Posterior vena cava (tissue), 2 donors: Measurements from ENCODE around the gene RTL5. TPM values are rescaled to one million over a fixed set of nuclear protein-coding genes. Genes with fewer than 3 reads are reported as not detected.

Experiments
- DNase-seq: peaks from one replicate; pipeline ENCODE4 v3.0.0-alpha.2; 2020; ENCODE audit warnings: low spot score
- intact Hi-C, 2 donors: fragments of 100-400 bp; cut with DNase I; formaldehyde crosslinking; loops; one replicate each; pipeline versions ENCODE4 v1.14.1 to v1.14.2; 2022 to 2023
- total RNA-seq, 2 donors: library from RNA; stranded (reverse); fragmentation: NEBNext Ultra II Directional; extraction: Animal tissue kit (Norgen Biotek cat#: 25700); gene quantifications; one replicate each; pipeline ENCODE4 v1.2.1, GENCODE V29; 2021
- donor health status: DM: yes; HTN: yes; CAD: no.
- donor health status: DM: yes; HTN: yes; CAD: no.

Gene RTL5
- total RNA-seq, 2 donors from 2014 or later, result 8.9 to 10.7 TPM

DNA sequence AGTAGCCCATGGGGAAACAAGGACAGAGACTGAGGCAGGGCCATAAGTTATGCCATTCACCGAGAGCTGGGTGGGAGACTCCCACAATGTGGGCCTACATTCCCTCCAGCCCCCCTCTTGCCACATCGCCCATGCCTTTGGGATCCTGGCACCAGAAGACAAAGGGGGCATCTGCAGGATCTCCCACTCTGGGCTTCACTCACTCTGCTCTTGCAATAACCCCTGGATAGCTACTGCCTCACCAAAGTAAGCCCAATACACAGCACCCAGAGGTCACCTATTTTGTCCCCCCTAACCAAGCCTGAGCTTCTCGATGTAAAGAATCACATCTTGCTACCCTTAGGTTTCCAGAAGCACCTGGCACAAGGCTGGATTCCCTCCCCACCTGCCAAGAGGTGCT lies 741 bp upstream of the RTL5 start:
- no peak for DNase-seq
- intact Hi-C loops, result no loop called here

- intact Hi-C loops, result no loop called here
- no peak for DNase-seq
These were observed 909 bp downstream of the RTL5 start for GRCh38 chrX:72130762-72131250.

- intact Hi-C loops, result no loop called here
- DNase-seq, result no peak
These were observed 1.5 kb downstream of the RTL5 start for GRCh38 chrX:72130156-72130761.

DNA sequence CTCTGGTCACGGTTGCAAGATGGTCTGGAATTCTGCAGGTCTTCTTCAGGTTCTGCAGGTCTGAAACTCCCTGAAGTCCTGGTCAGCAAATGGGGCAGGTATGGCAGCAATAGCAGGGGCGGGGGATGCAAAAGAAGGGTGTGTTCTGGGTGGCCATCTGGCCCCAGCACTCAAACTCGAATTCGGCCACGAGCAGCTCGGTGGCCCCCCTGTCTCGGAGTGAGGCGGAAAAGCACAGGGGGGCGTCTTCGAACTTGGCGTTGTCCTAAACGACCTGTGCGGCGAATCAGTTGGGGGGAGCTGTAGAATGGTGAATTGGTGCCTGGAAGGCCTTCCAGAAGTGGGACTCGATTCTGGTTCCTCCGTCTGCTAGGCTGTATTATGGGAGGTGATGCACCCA lies 2.1 kb downstream of the RTL5 start:
- intact Hi-C loops, result loop anchor here (5.0 to 10.0 kb wide), 2 partner anchors 105 to 112 kb away; no protein-coding TSS in a partner anchor

GRCh38 chrX:72128881-72129280 lies 2.8 kb downstream of the RTL5 start:
- no peak for DNase-seq
- intact Hi-C loops, result loop anchor here (5.0 to 10.0 kb wide), 2 partner anchors 104 to 112 kb away; no protein-coding TSS in a partner anchor

More for the DNA sequence above, 2.1 kb downstream of the RTL5 start:
- no peak for DNase-seq

DNA sequence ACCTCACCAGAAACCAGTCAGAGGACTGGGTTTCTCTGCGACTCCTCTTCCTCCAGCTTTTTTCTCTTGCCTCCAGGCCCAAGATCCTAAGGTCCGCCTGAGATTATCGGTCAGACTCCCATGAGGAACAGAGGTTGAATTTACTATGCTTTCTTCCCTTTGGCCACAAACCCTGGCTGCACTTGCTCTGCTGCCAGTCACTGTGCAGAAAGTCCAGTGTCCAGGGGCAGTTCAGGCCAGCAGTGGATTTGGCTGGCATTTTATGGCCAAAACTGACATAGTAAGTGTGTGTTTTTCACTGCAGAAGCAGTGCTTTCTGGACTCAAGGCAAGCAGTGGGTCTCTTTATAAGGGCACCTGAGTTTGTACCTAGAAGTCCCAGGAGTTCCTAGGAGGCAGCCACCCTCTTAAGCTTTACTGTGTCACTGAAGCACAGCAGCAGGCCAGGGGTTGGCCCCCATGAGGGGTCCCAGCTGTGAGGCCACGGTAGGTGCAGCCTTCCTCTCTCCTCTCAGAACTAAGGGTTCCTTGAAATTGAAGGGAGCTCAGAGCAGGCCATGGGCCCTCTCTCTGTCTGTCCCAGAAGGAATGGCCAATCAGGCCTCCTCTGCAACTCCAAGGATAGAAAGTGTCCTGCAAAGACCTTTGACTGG lies 3.4 kb downstream of the RTL5 start:
- intact Hi-C loops, result loop anchor here (5.0 to 10.0 kb wide), 2 partner anchors 104 to 111 kb away; no protein-coding TSS in a partner anchor
- DNase-seq, result no peak

- no peak for DNase-seq
- intact Hi-C loops, result loop anchor here (5.0 to 10.0 kb wide), 2 partner anchors 103 to 110 kb away; no protein-coding TSS in a partner anchor
These were observed 4.4 kb downstream of the RTL5 start for GRCh38 chrX:72127332-72127731.

DNA sequence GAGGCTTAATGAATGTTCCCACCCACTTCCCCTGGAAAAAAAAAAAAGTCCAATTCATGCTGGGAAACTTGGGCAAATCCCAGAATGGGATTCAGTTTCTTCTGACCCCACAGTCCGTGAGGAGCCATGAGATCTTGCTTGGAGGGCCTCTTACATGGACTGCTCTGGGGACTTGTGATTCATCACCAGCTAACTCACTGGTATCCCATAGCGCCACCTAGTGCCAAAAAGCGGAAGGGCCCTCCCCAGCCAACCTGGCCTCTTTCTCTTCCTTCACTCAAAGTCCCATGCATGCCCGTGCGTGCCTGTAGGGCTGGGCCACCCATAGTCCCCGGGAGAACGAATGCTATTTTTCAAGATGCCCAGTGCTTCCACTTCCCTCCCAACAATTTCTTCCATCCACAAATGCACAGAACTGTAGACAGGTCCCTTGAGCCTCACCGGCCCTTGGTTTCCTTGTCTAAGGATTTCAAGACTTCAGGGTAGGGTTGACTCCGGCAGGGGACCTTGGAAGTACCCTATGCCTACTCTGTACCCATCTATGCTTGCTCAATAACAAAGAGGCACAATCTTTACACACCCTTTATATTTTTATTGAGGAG lies 5.1 kb downstream of the RTL5 start:
- intact Hi-C loops, result loop anchor here (5.0 to 10.0 kb wide), 2 partner anchors 102 to 109 kb away; no protein-coding TSS in a partner anchor

DNA sequence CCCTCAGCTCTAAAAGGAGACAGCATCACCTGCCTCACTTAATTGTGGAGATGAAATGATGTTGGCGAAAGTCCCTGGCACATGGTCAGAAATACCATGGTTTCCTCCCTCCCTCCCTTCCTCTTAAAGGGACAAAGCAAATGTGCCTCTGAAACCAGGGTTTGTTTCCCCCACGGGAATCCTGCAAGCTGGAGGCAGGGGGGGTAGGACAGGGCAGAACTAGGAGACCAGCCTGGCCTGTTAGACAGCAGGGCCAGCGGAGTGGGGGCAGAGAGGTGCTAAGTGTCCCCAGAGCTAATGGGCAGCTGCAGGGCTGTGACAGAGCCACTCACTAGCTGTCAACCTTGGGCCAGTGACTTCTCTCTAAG lies 5.7 kb downstream of the RTL5 start:
- no peak for DNase-seq

More for the DNA sequence above, 5.1 kb downstream of the RTL5 start:
- peak; percentile 95 for DNase-seq

GRCh38 chrX:72125331-72126047 lies 6.2 kb downstream of the RTL5 start:
- no peak for DNase-seq
- intact Hi-C loops, result loop anchor here (5.0 to 10.0 kb wide), 2 partner anchors 101 to 108 kb away; no protein-coding TSS in a partner anchor

More for the DNA sequence above, 5.7 kb downstream of the RTL5 start:
- intact Hi-C loops, result loop anchor here (5.0 to 10.0 kb wide), 2 partner anchors 101 to 109 kb away; no protein-coding TSS in a partner anchor

- DNase-seq, result no peak
- intact Hi-C loops, result loop anchor here (5.0 to 10.0 kb wide), 3 partner anchors 97 to 107 kb away; no protein-coding TSS in a partner anchor
These were observed 7.0 kb downstream of the RTL5 start for GRCh38 chrX:72124540-72125201.

DNA sequence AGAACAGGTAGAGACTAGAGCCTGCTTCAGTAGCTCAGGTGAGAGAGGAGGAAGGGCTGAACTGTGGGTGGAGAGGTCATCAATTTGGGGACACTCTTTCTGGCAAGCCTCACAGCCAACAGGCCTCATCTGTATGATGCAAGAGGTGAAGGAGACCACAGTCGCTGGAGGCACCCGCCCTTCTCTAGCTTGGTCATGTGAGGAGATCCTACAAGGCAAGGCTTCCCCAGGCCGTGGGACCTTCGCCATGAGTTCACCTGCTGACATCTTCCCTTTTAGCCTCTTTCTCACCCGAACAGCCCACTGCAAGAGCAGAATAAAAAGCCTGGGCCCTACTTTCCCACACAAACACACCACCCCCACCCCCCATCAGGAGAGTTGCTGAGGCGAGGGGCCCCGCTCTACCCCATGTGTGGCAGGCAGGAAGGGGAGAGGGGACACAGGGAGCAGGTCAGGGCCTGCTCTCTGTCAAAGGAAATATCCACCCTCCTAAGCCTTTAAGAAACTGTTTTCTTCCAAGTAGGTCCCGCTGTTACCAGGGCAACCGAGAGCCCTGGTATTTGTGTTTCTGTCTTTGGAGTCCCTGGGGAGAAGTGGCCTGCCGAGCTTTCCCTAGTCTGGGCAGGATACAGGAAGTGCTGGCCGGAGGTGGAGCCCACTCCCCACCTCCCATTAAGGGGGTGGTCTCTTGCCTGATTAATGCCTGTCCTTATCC lies 8.1 kb downstream of the RTL5 start:
- DNase-seq, result no peak
- intact Hi-C loops, result loop anchor here (5.0 to 10.0 kb wide), 2 partner anchors 96 to 99 kb away; no protein-coding TSS in a partner anchor

GRCh38 chrX:72122621-72123337 lies 8.9 kb downstream of the RTL5 start:
- intact Hi-C loops, result loop anchor here (5.0 to 10.0 kb wide), 2 partner anchors 95 to 98 kb away; no protein-coding TSS in a partner anchor
- DNase-seq, result no peak

DNA sequence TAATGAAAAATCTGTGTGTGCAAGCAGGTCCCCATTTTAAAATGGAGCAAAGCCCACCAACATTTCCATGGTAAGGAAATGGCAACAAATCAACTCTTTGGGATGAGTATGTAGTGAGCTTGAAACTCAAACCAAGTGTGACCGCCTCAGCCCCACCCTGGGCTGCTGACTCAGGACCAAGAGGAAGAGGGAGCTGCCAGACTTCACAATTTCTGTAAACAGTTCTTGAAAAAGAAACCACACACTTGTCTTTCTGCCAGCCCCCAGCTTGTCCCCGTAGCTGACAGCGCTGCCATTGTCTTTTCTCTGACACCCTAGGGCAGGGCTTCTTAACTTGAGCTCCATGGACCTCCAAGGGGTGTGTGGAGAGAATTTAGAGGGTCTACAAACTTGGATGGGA lies 10.3 kb downstream of the RTL5 start:
- intact Hi-C loops, result loop anchor here (5.0 to 10.0 kb wide), 2 partner anchors 94 to 97 kb away; no protein-coding TSS in a partner anchor
- peak; percentile 90 for DNase-seq

DNA sequence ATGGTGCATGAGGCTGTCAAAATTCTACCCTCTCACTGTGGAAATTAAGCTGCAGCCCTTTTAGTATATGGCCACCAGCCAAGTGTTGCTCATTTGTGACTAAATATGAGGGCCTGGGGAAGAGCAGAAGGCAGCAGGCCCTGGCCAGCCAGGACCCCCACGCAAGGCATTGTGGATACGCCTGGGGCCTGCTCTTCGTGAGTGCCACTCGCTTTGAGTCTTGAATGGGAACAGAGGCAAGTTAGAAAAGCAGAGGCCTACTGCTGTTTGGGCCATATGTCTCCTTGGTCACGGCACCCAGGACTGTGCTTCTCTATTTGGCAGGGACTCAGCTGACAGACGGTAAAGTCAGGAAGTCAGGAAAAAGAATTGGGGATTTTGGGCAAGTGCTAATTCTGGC lies 10.9 kb downstream of the RTL5 start:
- no peak for DNase-seq
- intact Hi-C loops, result loop anchor here (5.0 to 10.0 kb wide), 2 partner anchors 94 to 96 kb away; no protein-coding TSS in a partner anchor

DNA sequence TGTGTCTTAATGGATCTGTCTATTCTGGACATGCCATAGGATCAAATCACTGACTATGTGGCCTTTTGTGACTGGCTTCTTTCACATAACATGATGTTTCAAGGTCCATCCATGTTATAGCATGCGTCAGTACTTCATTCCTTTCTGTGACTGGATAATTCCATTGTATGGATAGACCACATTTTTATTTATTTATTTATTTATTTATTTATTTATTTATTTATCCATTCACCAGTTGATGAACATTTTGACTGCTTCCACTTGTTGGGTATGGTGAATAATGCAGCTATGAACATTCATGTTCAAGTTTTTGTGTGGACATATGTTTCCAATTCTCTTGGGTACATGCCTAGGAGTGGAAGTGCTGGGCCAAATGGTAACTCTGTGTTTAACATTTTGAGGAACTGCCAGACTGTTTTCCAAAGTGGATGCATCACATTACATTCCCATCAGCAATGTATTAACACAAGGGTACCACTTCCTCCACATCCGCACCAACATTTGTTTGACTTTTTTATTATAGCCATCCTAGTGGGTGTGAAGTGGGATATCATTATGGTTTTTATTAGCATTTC lies 14.0 kb downstream of the RTL5 start:
- no peak for DNase-seq
- intact Hi-C loops, result no loop called here

DNA sequence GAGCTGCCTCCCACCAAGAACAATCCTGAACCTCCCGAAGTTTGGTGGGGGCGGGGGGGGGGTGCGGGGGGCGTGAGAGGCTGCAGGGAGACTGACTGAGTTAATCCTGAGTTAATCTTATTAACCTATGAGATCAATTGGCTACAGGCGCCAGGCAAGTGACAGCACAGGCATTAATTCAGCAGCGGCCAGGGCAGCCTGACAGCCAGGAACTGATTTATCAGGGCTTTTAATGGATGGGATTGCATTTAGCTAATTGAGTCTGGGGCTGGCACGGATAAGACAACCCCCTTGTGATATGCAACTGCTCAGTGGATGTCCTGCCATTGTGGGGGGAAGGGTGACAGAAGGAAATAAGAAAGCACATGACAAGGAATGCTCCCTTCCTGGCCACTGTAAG lies 16.3 kb downstream of the RTL5 start:
- no peak for DNase-seq
- intact Hi-C loops, result loop anchor here in 1 of 2 donors (2.0 kb wide), 1 partner anchor 73 kb away; no protein-coding TSS in a partner anchor
